GM21423 (cell line): Measurements from ENCODE around the gene MMP28.

Experiments used
- ATAC-seq: cut with Tn5 transposase; IDR thresholded peaks from one replicate; pipeline ENCODE4 v1.9.1; 2021; ENCODE audit warnings: mild to moderate bottlenecking, moderate library complexity; ENCODE audit not compliant: unreplicated experiment

Gene MMP28

GRCh38 chr17:35726127-35726952, 69.1 kb downstream of the MMP28 start:
- ATAC-seq, result no peak

DNA sequence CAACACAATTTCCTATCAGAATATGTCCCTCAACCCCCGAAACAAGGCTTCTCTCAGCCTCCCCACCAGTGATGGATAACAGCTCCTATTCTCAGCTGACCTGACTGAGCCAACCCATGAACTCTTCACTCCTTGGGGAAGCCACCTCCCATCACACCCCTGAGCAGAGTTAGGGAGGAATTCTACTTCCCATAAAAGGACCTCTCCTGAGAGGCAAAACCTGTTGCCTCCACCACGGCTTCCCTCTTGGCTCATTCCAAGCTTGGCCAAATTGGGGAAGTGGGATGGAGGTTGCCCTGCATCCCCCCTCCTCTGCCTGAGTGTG, 69.7 kb downstream of the MMP28 start:
- ATAC-seq, result no peak

GRCh38 chr17:35725058-35725457, 70.4 kb downstream of the MMP28 start:
- ATAC-seq, result no peak

DNA sequence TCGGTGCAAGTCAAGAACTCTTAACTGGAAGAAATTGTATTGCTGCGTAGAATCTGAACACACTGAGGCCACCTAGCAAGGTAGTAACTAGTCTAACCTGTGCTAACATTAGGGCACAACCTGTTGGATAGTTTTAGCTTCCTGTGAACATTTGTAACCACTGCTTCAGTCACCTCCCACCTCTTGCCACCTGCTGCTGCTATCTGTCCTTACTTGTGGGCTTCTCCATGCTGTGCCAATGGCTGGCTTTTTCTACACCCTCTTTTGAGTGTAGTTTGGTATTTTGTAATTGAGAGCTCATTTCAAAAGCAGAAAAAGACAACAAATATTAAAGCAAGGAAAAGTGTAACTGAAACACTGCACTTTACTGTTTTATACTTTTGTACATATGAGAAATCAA, 71.7 kb downstream of the MMP28 start:
- ATAC-seq, result no peak

DNA sequence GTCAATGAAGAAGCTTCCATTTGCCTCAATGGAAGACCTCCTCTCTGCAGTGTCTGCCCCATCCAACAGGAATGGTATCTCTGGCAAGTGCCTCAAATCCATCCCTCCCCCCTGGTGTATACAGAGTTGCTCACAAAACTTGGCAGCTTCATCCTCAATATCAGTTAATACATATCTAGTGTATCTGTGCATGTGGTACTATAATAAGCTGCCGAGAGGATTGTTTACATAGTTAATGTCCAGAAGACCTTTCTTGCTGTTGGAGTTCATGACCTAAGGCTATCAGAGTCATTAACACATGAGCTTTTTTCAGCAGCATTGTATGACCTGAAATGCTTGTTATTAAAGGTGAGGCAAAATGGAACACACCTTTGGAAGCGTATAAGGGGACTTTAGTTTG, 78.0 kb downstream of the MMP28 start:
- ATAC-seq, result no peak

- ATAC-seq, result no peak
Measured at GRCh38 chr17:35716897-35717465, 78.5 kb downstream of the MMP28 start.

DNA sequence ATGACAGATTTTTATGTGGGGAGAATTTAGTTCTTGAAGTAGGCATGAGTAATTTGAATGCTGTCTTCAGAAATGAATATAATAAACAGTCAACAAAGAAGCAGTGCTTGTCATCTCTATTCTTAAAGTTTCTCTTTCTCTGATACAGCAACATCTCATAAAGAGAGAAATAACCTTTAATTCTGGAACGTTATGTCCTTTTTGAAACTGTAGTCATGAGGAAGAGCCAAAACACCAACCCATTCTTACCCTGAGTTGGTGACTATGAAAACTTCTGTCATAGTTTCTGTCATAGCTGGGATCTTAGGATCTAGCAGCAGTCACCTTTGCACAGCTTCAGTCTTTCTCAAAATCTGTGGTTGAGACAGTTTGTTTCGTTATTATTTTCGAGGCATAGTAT, 79.3 kb downstream of the MMP28 start:
- ATAC-seq, result no peak
